ENCODE data around the gene ENTREP1. TPM values are rescaled to one million over a fixed set of nuclear protein-coding genes. Genes with fewer than 3 reads are reported as not detected.
"Not testable (repeated sequence)": the region's sequence is repeated elsewhere in the genome, so short reads cannot be mapped to it uniquely, and the experiment has no call there.

ENTREP1 gene
- polyA plus RNA-seq, 1 donor, result 48.7 TPM

- DNase-seq, result no peak
Measured at GRCh38 chr9:69370430-69370829, 45.4 kb downstream of the ENTREP1 start.

- DNase-seq, result no peak
Measured at GRCh38 chr9:69371001-69371400, 46.0 kb downstream of the ENTREP1 start.

GRCh38 chr9:69376651-69377050, 51.6 kb downstream of the ENTREP1 start:
- DNase-seq, result no peak

- no peak for DNase-seq
Measured at GRCh38 chr9:69377291-69377690, 52.3 kb downstream of the ENTREP1 start.

GRCh38 chr9:69377981-69378380, 53.0 kb downstream of the ENTREP1 start:
- no peak for DNase-seq

- DNase-seq, result no peak
Measured at GRCh38 chr9:69379270-69379982, 54.4 kb downstream of the ENTREP1 start.

- DNase-seq, result no peak
Measured at GRCh38 chr9:69380301-69380700, 55.3 kb downstream of the ENTREP1 start.

GRCh38 chr9:69380811-69381210, 55.8 kb downstream of the ENTREP1 start:
- no peak for DNase-seq

- no peak for DNase-seq
Measured at GRCh38 chr9:69382135-69382534, 57.1 kb downstream of the ENTREP1 start.

- no peak for DNase-seq
Measured at GRCh38 chr9:69385581-69386033, 60.6 kb downstream of the ENTREP1 start.

- DNase-seq, result no peak
Measured at GRCh38 chr9:69386651-69387050, 61.6 kb downstream of the ENTREP1 start.

GRCh38 chr9:69388596-69388995, 63.6 kb downstream of the ENTREP1 start:
- DNase-seq, result no peak

- DNase-seq, result no peak
Measured at GRCh38 chr9:69389437-69389995, 64.5 kb downstream of the ENTREP1 start.

GRCh38 chr9:69391487-69391886, 66.5 kb downstream of the ENTREP1 start:
- no peak for DNase-seq

GRCh38 chr9:69391946-69392345, 66.9 kb downstream of the ENTREP1 start:
- peak; percentile 25 for DNase-seq

- DNase-seq, result no peak
Measured at GRCh38 chr9:69392826-69393225, 67.8 kb downstream of the ENTREP1 start.

GRCh38 chr9:69393425-69393824, 68.4 kb downstream of the ENTREP1 start:
- DNase-seq, result no peak

GRCh38 chr9:69395718-69396117, 70.7 kb downstream of the ENTREP1 start:
- DNase-seq, result no peak

GRCh38 chr9:69396759-69397158, 71.7 kb downstream of the ENTREP1 start:
- DNase-seq, result no peak

GRCh38 chr9:69397384-69398214, 72.6 kb downstream of the ENTREP1 start:
- DNase-seq, result no peak

- DNase-seq, result no peak
Measured at GRCh38 chr9:69400470-69400869, 75.5 kb downstream of the ENTREP1 start.

- not testable (repeated sequence) for DNase-seq
Measured at GRCh38 chr9:69409936-69410335, 84.9 kb downstream of the ENTREP1 start.

GRCh38 chr9:69411246-69411645, 86.2 kb downstream of the ENTREP1 start:
- DNase-seq, result no peak

Measured in hindlimb muscle (tissue), 1 donor.